Measurements from ENCODE around the gene DYDC2. TPM values are rescaled to one million over a fixed set of nuclear protein-coding genes. Genes with fewer than 3 reads are reported as not detected.

Gene DYDC2
- total RNA-seq, 4 donors from 2014 or later: 2.4 TPM; not detected in 3

GRCh38 chr10:80409121-80409520, 52.5 kb downstream of the DYDC2 start:
- Histone ChIP-seq H3K27me3 (no peaks in the 10 kb centered on the region), H3K36me3 (no peaks in the 10 kb centered on the region), H3K4me3 (peak overlapping the region; percentile 84), H3K27ac (peak overlapping the region; percentile 82), H3K9me3 (no peaks in the 10 kb centered on the region), H3K4me1 (peaks cover 75% of the 10 kb centered on the region)
- TF ChIP-seq EP300 (IDR thresholded peaks at IDR 0.05) (no peak), POLR2AphosphoS5 (IDR thresholded peaks at IDR 0.05) (no peak), CTCF (IDR thresholded peaks at IDR 0.05) (no peak), POLR2A (IDR thresholded peaks at IDR 0.05) (no peak)
- DNase-seq (ENCODE audit: low spot score in 2 of 2): peak in 1 of 2 donors; percentile 74
- WGBS: 30% methylated on average over 12 of the region's 12 CpGs

- peak overlapping the region; percentile 49 for H3K27ac ChIP-seq
- peak overlapping the region; percentile 84 for H3K4me3 ChIP-seq
- no peak for TF ChIP-seq POLR2AphosphoS5 (IDR thresholded peaks at IDR 0.05)
- TF ChIP-seq EP300 (IDR thresholded peaks at IDR 0.05): no peak
- TF ChIP-seq POLR2A (IDR thresholded peaks at IDR 0.05): no peak
- TF ChIP-seq CTCF (IDR thresholded peaks at IDR 0.05): no peak
- DNase-seq (ENCODE audit: low spot score in 2 of 2): peak in 1 of 2 donors; percentile 45
- peaks cover 85% of the 10 kb centered on the region for H3K4me1 ChIP-seq
- no peaks in the 10 kb centered on the region for H3K9me3 ChIP-seq
- no peaks in the 10 kb centered on the region for H3K27me3 ChIP-seq
- 44% methylated on average over 2 of the region's 2 CpGs for WGBS
- no peaks in the 10 kb centered on the region for H3K36me3 ChIP-seq
Measured at GRCh38 chr10:80410122-80410521, 53.5 kb downstream of the DYDC2 start.

GRCh38 chr10:80410578-80411145, 54.1 kb downstream of the DYDC2 start:
- H3K4me1 ChIP-seq: peaks cover 91% of the 10 kb centered on the region
- TF ChIP-seq POLR2A (IDR thresholded peaks at IDR 0.05) (no peak), POLR2AphosphoS5 (IDR thresholded peaks at IDR 0.05) (no peak), CTCF (IDR thresholded peaks at IDR 0.05) (no peak), EP300 (IDR thresholded peaks at IDR 0.05) (no peak)
- H3K27ac ChIP-seq: peak overlapping the region; percentile 49
- peak in 1 of 2 donors; percentile 40 for DNase-seq (ENCODE audit: low spot score in 2 of 2)
- 49% methylated on average over 5 of the region's 5 CpGs for WGBS
- no peak overlapping the region for H3K4me3 ChIP-seq
- no peaks in the 10 kb centered on the region for H3K9me3 ChIP-seq
- H3K36me3 ChIP-seq: no peaks in the 10 kb centered on the region
- H3K27me3 ChIP-seq: no peaks in the 10 kb centered on the region

GRCh38 chr10:80411267-80411668, 54.7 kb downstream of the DYDC2 start:
- Histone ChIP-seq H3K36me3 (no peaks in the 10 kb centered on the region), H3K4me1 (peaks cover 91% of the 10 kb centered on the region), H3K4me3 (no peak overlapping the region), H3K9me3 (no peaks in the 10 kb centered on the region), H3K27me3 (no peaks in the 10 kb centered on the region), H3K27ac (peak overlapping the region; percentile 49)
- TF ChIP-seq EP300 (IDR thresholded peaks at IDR 0.05) (no peak), CTCF (IDR thresholded peaks at IDR 0.05) (no peak), POLR2A (IDR thresholded peaks at IDR 0.05) (no peak)
- WGBS: 39% methylated on average over 2 of the region's 2 CpGs
- DNase-seq (ENCODE audit: low spot score in 2 of 2): no peak

DNA sequence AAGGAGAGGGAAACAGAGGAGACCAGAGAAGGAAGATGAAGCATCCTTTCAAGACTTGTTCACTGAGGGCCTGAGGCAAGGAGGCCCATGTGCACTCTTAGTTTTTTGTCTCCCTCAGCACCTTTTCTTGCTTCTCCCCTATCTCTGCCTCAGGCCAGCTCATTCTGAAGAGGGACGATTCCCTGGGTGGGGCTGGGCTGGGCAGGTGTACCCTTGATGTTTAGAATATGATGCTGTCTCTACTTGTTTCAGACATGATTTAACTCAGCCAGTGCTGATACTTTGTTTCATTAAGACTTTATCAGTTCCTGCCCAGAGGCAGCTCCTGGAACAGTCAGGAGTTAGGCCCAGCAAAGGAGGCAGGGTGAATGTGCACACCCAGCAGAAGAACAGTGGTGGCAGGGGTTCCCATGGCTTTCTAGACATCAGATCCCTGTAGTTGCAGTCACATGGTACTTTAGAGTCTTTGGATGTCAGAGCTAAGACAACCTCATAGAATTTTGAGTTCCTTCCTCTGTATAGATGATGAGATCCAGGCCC, 55.2 kb downstream of the DYDC2 start:
- no peaks in the 10 kb centered on the region for H3K9me3 ChIP-seq
- peak overlapping the region; percentile 49 for H3K27ac ChIP-seq
- no peak overlapping the region for H3K4me3 ChIP-seq
- DNase-seq (ENCODE audit: low spot score in 2 of 2): no peak
- WGBS: 50% methylated on average over 1 of the region's 1 CpG
- H3K36me3 ChIP-seq: no peaks in the 10 kb centered on the region
- peaks cover 92% of the 10 kb centered on the region for H3K4me1 ChIP-seq
- TF ChIP-seq EP300 (IDR thresholded peaks at IDR 0.05) (no peak), POLR2AphosphoS5 (IDR thresholded peaks at IDR 0.05) (no peak), CTCF (IDR thresholded peaks at IDR 0.05) (no peak), POLR2A (IDR thresholded peaks at IDR 0.05) (no peak)
- H3K27me3 ChIP-seq: no peaks in the 10 kb centered on the region
